Measurements from ENCODE around the gene SPIRE2.
A peak's percentile ranks its signal among the peaks of the same experiment; 100 is the strongest.
"Not testable (repeated sequence)": the region's sequence is repeated elsewhere in the genome, so short reads cannot be mapped to it uniquely, and the experiment has no call there.

The SPIRE2 gene

DNA sequence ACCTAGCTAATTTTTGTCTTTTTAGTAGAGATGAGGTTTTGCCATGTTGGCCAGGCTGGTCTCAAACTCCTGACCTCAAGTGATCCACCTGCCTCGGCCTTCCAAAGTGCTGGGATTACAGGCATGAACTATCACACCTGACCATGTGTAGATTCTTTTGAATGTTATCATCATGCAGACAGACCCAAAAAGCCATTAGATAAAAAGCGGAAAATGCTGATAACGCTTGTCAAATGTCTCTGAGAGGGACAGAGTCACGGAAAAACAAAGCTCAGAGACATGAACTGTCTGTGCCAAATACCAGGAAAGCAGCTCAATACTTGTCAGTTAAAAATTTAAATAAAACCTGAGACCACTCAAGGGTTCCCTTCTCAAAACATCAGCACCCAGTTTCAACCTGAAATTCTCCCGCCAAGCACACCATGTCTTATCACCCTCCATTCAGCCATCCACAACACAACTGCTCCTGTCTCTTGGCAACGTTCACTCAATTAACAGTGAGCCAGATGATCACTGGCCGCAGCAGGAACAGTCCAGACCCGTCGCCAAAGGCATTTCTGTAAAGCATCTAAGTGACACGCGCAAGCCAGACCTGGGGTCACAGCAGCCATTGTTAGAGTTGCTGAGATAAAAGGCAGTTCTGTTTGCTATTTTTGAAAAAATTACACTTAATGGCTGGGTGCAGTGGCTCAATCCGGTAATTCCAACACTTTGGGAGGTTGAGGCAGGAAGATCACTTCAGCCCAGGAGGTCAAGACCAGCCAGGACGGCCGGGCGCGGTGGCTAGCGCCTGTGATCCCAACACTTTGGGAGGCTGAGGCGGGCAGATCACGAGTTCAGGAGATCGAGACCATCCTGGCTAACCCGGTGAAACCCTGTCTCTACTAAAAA is 41.6 kb upstream of the SPIRE2 start:
- TF ChIP-seq, protein P1, sequence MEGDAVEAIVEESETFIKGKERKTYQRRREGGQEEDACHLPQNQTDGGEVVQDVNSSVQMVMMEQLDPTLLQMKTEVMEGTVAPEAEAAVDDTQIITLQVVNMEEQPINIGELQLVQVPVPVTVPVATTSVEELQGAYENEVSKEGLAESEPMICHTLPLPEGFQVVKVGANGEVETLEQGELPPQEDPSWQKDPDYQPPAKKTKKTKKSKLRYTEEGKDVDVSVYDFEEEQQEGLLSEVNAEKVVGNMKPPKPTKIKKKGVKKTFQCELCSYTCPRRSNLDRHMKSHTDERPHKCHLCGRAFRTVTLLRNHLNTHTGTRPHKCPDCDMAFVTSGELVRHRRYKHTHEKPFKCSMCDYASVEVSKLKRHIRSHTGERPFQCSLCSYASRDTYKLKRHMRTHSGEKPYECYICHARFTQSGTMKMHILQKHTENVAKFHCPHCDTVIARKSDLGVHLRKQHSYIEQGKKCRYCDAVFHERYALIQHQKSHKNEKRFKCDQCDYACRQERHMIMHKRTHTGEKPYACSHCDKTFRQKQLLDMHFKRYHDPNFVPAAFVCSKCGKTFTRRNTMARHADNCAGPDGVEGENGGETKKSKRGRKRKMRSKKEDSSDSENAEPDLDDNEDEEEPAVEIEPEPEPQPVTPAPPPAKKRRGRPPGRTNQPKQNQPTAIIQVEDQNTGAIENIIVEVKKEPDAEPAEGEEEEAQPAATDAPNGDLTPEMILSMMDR (conservative IDR thresholded peaks at IDR 0.05), result no peak
- no peak overlapping the region for H3K27ac ChIP-seq

DNA sequence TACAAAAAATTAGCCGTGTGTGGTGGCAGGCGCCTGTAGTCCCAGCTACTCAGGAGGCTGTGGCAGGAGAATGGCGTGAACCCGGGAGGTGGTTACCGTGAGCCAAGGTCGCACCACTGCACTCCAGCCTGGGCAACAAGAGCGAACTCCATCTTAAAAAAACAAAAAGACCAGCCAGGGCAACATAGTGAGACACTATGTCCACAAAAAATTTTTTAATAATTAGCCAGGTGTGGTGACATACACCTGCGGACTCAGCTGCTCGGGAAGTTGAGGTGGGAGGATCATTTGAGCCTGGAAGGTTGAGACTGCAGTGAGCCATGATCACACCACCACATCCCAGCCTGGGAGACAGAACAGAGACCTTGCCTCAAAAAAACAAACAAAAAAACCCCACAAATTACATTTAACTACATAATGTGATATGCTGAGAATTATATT is 40.9 kb upstream of the SPIRE2 start:
- H3K27ac ChIP-seq, result no peak overlapping the region
- TF ChIP-seq, protein P1 (conservative IDR thresholded peaks at IDR 0.05), result no peak

DNA sequence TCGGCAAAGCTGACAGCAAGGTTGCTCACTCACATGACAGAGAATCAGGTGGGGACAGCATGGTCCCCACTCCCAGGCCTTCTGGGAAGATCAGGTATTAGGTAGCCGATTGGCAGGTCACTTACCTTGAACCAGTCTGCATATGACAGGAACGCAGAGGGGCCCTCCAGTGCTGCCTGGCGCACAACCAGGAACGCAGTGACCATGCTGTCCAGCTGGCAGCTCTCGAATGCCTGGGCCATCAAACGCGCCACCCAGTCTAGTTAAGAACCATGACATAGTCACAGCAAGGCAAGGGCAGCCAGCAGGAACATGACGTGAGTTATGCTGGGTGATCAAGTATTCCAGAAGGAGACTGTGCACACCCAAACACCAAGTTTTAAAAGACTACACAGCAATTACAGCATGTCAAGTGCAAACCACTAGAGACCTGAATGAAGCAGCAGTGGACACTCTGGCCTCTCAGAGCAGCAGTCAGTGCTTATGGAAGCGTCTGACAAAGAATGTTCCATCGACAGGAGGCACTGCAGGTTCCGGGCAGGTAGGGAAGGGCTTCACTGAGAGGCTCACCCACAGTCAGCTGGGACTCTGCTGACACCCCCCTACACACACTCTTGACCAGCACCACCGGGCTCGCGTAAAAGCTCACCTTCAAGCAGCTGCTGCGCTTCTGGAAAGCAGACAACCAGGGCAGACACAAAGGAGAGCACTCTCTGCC is 36.8 kb upstream of the SPIRE2 start:
- no peak overlapping the region for H3K27ac ChIP-seq
- TF ChIP-seq, protein P1 (conservative IDR thresholded peaks at IDR 0.05), result no peak

DNA sequence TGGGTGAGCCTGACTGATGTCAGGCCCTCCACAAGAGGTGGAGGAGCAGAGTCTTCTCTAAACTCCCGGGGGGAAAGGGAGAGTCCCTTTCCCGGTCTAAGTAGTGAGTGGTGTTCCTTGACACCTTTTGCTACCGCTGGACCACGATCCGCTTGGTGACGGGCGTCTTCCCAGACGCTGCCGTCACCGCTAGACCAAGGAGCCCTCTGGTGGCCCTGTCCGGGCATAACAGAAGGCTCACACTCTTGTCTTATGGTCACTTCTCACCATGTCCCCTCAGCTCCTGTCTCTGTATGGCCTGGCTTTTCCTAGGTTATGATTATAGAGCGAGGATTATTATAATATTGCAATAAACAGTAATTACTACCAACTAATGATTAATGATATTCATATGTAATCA is 35.2 kb upstream of the SPIRE2 start:
- TF ChIP-seq, protein P1 (conservative IDR thresholded peaks at IDR 0.05), result peak; percentile 55
- H3K27ac ChIP-seq, result not testable (repeated sequence)

DNA sequence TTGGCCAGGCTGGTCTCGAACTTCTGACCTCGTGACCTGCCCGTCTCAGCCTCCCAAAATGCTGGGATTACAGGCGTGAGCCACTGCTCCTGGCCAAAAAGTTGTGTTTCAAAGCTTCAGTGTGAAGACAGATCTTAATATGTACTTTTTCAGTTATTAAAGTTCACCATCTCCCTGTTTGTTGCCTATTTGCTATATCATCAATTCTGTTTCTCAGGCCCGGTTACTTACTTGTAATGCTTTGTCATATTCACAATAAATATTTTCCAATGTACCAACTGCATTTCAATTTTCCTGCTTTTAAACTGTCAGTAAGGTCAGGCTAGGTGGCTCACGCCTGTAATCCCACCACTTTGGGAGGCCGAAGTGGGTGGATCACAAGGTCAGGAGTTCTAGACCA is 34.3 kb upstream of the SPIRE2 start:
- TF ChIP-seq, protein P1 (conservative IDR thresholded peaks at IDR 0.05), result no peak
- no peak overlapping the region for H3K27ac ChIP-seq

DNA sequence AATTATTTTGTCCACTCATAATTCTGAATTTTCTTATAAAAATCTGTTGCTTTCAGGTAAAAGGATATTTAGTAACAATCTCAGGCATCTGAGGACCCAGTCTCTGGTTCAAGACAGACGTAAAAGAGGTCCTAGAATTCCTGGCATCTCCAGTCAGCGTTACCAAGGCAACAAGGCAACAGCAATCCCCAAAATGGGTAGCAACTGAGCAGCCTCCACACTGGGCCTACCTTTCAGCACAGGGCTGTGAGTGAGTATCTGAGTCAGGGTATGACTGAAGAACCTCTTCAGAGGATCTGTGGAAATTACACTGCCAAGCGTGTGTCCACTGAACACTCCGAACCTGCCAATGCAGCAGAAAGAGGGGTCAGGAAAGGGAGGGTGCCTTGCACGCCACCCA is 32.6 kb upstream of the SPIRE2 start:
- TF ChIP-seq, protein P1 (conservative IDR thresholded peaks at IDR 0.05), result no peak
- H3K27ac ChIP-seq, result no peak overlapping the region

DNA sequence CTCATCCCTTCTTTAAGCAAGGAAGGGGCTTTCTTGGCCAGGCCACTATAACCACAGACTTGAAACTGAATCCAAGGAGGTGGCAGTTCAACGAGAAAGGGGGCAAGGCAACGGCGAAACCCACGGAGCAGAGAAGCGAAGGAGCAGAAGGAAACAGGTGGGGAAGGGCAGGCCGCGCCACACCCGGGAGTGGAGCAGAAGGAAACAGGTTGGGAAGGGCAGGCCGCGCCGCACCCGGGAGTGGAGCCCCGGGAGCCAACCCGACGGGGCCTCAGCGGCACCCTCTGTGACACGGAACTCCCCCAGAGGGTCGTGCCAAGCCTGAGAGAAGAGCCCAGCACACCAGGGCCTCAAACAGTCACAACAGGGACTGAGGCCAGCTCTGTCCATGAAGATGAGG is 32.2 kb upstream of the SPIRE2 start:
- H3K27ac ChIP-seq, result no peak overlapping the region
- TF ChIP-seq, protein P1 (conservative IDR thresholded peaks at IDR 0.05), result no peak
